ENCODE measurements around the gene TNS3. TPM values are rescaled to one million over a fixed set of nuclear protein-coding genes. Genes with fewer than 3 reads are reported as not detected.

TNS3 gene
- total RNA-seq, 1 donor from 2014 or later: 168 TPM

DNA sequence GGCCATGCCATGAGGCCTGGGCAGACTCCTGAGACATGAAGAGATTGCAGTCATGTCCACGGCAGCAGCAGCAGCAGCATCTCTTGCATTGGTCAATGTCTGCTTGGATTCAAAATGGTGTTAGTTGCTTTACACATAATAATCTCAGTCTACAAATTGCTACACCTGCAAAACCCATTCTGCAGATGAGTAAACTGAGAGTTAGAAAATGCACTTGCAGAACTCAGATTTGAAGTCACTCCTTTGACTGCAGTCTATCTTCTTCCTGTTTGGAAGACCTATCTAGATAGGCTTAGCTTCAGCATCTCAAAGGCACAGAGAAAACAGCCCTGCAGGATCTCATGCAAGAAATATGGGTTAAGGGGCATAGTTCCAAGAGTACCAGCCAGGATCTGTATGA, 350.3 kb downstream of the TNS3 start:
- TF ChIP-seq CTCF (IDR thresholded peaks at IDR 0.05): no peak
- no peak overlapping the region for H3K4me3 ChIP-seq
- H3K27me3 ChIP-seq: no peaks in the 10 kb centered on the region
- DNase-seq (no peak), ATAC-seq (no peak)
- H3K4me1 ChIP-seq: no peaks in the 10 kb centered on the region
- no peaks in the 10 kb centered on the region for H3K9me3 ChIP-seq
- intact Hi-C loops (cut with DNase I): no loop called here
- H3K27ac ChIP-seq: no peak overlapping the region
- no peaks in the 10 kb centered on the region for H3K36me3 ChIP-seq

DNA sequence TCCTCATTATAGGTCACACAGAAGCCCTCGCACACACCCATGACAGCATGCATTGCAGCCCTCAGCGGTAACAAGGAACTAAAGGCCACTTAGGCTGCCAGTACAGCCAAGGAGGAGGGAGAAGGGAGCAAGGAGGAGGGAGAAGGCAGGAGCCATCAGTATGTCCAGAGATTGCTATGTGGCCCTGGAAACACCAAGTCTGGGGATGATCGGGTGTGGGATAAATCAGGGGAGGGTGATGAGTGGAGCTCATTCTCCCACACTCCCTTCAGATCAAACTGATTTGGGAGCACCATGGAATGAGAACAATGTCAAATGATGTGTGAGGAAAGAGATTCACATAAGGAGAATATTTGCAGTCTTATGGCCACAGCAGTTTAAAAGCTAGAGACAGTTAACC, 350.9 kb downstream of the TNS3 start:
- TF ChIP-seq CTCF (IDR thresholded peaks at IDR 0.05): no peak
- H3K27me3 ChIP-seq: no peaks in the 10 kb centered on the region
- ATAC-seq: peak; percentile 28
- no peak overlapping the region for H3K27ac ChIP-seq
- no peaks in the 10 kb centered on the region for H3K36me3 ChIP-seq
- H3K4me1 ChIP-seq: no peaks in the 10 kb centered on the region
- no peaks in the 10 kb centered on the region for H3K9me3 ChIP-seq
- no peak for DNase-seq
- intact Hi-C loops (cut with DNase I): no loop called here
- H3K4me3 ChIP-seq: no peak overlapping the region

GRCh38 chr7:47228386-47229014, 353.4 kb downstream of the TNS3 start:
- H3K4me3 ChIP-seq: no peak overlapping the region
- no peaks in the 10 kb centered on the region for H3K36me3 ChIP-seq
- H3K4me1 ChIP-seq: no peaks in the 10 kb centered on the region
- H3K9me3 ChIP-seq: no peaks in the 10 kb centered on the region
- intact Hi-C loops (cut with DNase I): no loop called here
- no peak overlapping the region for H3K27ac ChIP-seq
- ATAC-seq (no peak), DNase-seq (no peak)
- TF ChIP-seq CTCF (IDR thresholded peaks at IDR 0.05): no peak
- no peaks in the 10 kb centered on the region for H3K27me3 ChIP-seq

DNA sequence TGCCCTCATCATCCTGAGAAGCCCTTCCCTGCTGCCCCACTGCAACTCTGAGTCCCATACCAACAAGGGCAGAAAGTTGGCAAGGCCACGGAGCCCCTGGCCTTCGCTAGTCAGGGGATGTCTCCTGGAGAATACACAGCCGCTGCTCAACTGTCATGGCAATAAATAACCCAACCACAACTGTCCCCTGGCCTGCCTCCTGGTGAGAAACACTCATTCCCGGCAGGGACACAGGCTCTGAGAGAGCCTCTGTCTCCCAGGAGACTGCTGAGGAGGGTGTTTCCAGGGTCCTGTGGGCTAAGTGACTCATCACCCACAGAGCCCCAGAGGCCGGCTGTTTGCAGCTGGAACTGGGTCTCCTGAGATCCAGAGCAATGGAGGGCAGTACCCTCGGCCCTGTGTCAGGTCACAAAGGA, 354.1 kb downstream of the TNS3 start:
- ATAC-seq (peak; percentile 40), DNase-seq (no peak)
- no peak overlapping the region for H3K27ac ChIP-seq
- no peaks in the 10 kb centered on the region for H3K27me3 ChIP-seq
- no peaks in the 10 kb centered on the region for H3K9me3 ChIP-seq
- TF ChIP-seq CTCF (IDR thresholded peaks at IDR 0.05): no peak
- H3K4me1 ChIP-seq: no peaks in the 10 kb centered on the region
- H3K4me3 ChIP-seq: no peak overlapping the region
- no peaks in the 10 kb centered on the region for H3K36me3 ChIP-seq
- intact Hi-C loops (cut with DNase I): no loop called here

- intact Hi-C loops (cut with DNase I): no loop called here
- Histone ChIP-seq H3K27ac (no peak overlapping the region), H3K9me3 (no peaks in the 10 kb centered on the region), H3K4me1 (no peaks in the 10 kb centered on the region), H3K27me3 (no peaks in the 10 kb centered on the region), H3K4me3 (no peak overlapping the region), H3K36me3 (no peaks in the 10 kb centered on the region)
- DNase-seq: no peak
- no peak for TF ChIP-seq CTCF (IDR thresholded peaks at IDR 0.05)
- no peak for ATAC-seq
Measured at GRCh38 chr7:47226696-47227095, 355.2 kb downstream of the TNS3 start.
